Astrocyte (in vitro differentiated cells and primary cell): ENCODE measurements around the gene LUZP2. TPM values are rescaled to one million over a fixed set of nuclear protein-coding genes. Genes with fewer than 3 reads are reported as not detected.

Experiments
- DNase-seq: peaks from one replicate; pipeline ENCODE4 v3.0.0-alpha.2; 2010; ENCODE audit warnings: low read depth
- FAIRE-seq: peaks from 2 replicates; lab custom pipeline; 2011; peaks lifted over from hg19 to GRCh38; lab: Jason Lieb, UNC
- H2AFZ ChIP-seq: 2 replicates; pipeline ENCODE4 v1.6.0; 2012; ENCODE audit warnings: low read depth, low read length, inconsistent platforms
- H3K27ac ChIP-seq: 2 replicates; pipeline ENCODE4 v1.5.1; 2011; ENCODE audit warnings: low read depth, low read length, inconsistent platforms
- H3K27me3 ChIP-seq: 2 replicates; pipeline ENCODE4 v1.6.0; 2011; ENCODE audit warnings: low read length, inconsistent platforms; ENCODE audit not compliant: insufficient read depth
- H3K36me3 ChIP-seq: 2 replicates; pipeline ENCODE4 v1.5.1; 2011; ENCODE audit warnings: low read length, inconsistent platforms; ENCODE audit not compliant: insufficient read depth
- H3K4me1 ChIP-seq: 2 replicates; pipeline ENCODE4 v1.5.1; 2011; ENCODE audit warnings: low read length, inconsistent platforms; ENCODE audit not compliant: insufficient read depth
- H3K4me2 ChIP-seq: 2 replicates; pipeline ENCODE4 v1.6.0; 2012; ENCODE audit warnings: low read length, inconsistent platforms
- H3K4me3 ChIP-seq: 2 replicates; pipeline ENCODE4 v1.5.1; 2011; ENCODE audit warnings: low read depth, mild to moderate bottlenecking, low read length, inconsistent platforms; ENCODE audit not compliant: insufficient read depth
- H3K79me2 ChIP-seq: 2 replicates; pipeline ENCODE4 v1.6.0; 2012; ENCODE audit warnings: mild to moderate bottlenecking, low read length, inconsistent platforms; ENCODE audit not compliant: insufficient read depth
- H3K9ac ChIP-seq: 2 replicates; pipeline ENCODE4 v1.6.0; 2012; ENCODE audit warnings: mild to moderate bottlenecking, low read length, inconsistent platforms
- H3K9me3 ChIP-seq: 2 replicates; pipeline ENCODE4 v1.5.1; 2012; ENCODE audit warnings: low read depth, mild to moderate bottlenecking, low read length, inconsistent platforms; ENCODE audit not compliant: insufficient read depth
- H4K20me1 ChIP-seq: 2 replicates; pipeline ENCODE4 v1.6.0; 2012; ENCODE audit warnings: low read length, inconsistent platforms; ENCODE audit not compliant: insufficient read depth
- H3K27ac Mint-ChIP-seq: one replicate; pipeline ENCODE4 v1.8.0; 2021; ENCODE audit warnings: mild to moderate bottlenecking, mixed read lengths; ENCODE audit not compliant: unreplicated experiment
- H3K27me3 Mint-ChIP-seq: one replicate; pipeline ENCODE4 v1.8.0; 2021; ENCODE audit warnings: low read depth, mixed read lengths; ENCODE audit not compliant: unreplicated experiment
- H3K36me3 Mint-ChIP-seq: one replicate; pipeline ENCODE4 v1.8.0; 2021; ENCODE audit warnings: low read depth, mixed read lengths; ENCODE audit not compliant: unreplicated experiment
- H3K4me1 Mint-ChIP-seq: one replicate; pipeline ENCODE4 v1.8.0; 2021; ENCODE audit warnings: low read depth, mixed read lengths; ENCODE audit not compliant: unreplicated experiment
- H3K4me3 Mint-ChIP-seq: one replicate; pipeline ENCODE4 v1.8.0; 2021; ENCODE audit warnings: mild to moderate bottlenecking, moderate library complexity, mixed read lengths; ENCODE audit not compliant: unreplicated experiment
- H3K9me3 Mint-ChIP-seq: one replicate; pipeline ENCODE4 v1.8.0; 2021; ENCODE audit warnings: mild to moderate bottlenecking, mixed read lengths; ENCODE audit not compliant: unreplicated experiment
- EZH2 ChIP-seq: IDR thresholded peaks from 2 replicates; pipeline ENCODE4 v1.6.1; 2012; ENCODE audit warnings: mild to moderate bottlenecking, low read length, inconsistent platforms; ENCODE audit not compliant: insufficient read depth
- total RNA-seq: library from RNA; stranded (reverse); gene quantifications from 2 replicates; pipeline ENCODE4 v1.2.1, GENCODE V29; 2021
- TF ChIP-seq, protein P1 (sequence below): IDR thresholded peaks from 2 replicates; pipeline ENCODE4 v1.5.1; 2011; ENCODE audit warnings: low read depth, mild to moderate bottlenecking, inconsistent platforms, low read length, moderate library complexity; ENCODE audit not compliant: insufficient read depth

Gene LUZP2
- total RNA-seq, 1 donor from 2014 or later = 2.3 TPM

DNA sequence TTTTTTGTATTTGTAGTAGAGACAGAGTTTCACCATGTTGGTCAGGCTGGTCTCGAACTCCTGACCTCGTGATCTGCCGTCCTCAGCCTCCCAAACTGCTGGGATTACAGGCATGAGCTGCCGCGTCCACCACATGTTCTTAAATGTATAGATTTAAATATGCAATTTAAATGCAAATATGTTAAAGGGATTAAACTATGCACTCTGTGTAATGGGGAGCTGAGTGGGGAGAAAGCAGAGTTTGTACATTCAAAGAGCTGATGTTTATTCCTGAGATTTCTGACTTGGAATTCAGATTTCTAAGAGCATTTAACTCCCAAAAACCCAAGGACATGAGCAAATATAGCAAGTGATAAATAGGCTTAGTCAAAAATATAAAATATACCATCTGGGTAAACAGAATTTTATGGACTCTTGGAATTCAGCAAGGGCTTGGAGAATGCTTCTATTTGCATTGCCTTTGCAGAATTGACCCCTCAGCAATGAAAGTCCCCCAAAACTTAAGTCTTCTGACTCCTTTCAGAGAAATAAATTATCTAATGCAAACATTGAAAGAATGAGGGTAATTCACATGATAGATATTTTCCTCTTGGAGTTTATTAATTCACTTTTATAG is 170.6 kb downstream of the LUZP2 start:
- H3K36me3 ChIP-seq = no peaks in the 10 kb centered on the region
- no peak overlapping the region for H3K4me2 ChIP-seq
- Mint-ChIP-seq H3K36me3 (no peaks in the 10 kb centered on the region), H3K4me3 (no peak overlapping the region), H3K4me1 (no peaks in the 10 kb centered on the region), H3K9me3 (peaks cover 5% of the 10 kb centered on the region), H3K27ac (no peak overlapping the region), H3K27me3 (no peaks in the 10 kb centered on the region)
- no peak overlapping the region for H3K9ac ChIP-seq
- no peaks in the 10 kb centered on the region for H4K20me1 ChIP-seq
- H3K4me3 ChIP-seq = no peak overlapping the region
- no peaks in the 10 kb centered on the region for H3K4me1 ChIP-seq
- no peaks in the 10 kb centered on the region for H3K79me2 ChIP-seq
- no peaks in the 10 kb centered on the region for H3K27me3 ChIP-seq
- FAIRE-seq (no peak), DNase-seq (no peak)
- TF ChIP-seq, protein P1, sequence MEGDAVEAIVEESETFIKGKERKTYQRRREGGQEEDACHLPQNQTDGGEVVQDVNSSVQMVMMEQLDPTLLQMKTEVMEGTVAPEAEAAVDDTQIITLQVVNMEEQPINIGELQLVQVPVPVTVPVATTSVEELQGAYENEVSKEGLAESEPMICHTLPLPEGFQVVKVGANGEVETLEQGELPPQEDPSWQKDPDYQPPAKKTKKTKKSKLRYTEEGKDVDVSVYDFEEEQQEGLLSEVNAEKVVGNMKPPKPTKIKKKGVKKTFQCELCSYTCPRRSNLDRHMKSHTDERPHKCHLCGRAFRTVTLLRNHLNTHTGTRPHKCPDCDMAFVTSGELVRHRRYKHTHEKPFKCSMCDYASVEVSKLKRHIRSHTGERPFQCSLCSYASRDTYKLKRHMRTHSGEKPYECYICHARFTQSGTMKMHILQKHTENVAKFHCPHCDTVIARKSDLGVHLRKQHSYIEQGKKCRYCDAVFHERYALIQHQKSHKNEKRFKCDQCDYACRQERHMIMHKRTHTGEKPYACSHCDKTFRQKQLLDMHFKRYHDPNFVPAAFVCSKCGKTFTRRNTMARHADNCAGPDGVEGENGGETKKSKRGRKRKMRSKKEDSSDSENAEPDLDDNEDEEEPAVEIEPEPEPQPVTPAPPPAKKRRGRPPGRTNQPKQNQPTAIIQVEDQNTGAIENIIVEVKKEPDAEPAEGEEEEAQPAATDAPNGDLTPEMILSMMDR = no peak
- TF ChIP-seq EZH2 = no peak
- peaks cover 2% of the 10 kb centered on the region for H3K9me3 ChIP-seq
- H3K27ac ChIP-seq = no peak overlapping the region
- no peak overlapping the region for H2AFZ ChIP-seq

DNA sequence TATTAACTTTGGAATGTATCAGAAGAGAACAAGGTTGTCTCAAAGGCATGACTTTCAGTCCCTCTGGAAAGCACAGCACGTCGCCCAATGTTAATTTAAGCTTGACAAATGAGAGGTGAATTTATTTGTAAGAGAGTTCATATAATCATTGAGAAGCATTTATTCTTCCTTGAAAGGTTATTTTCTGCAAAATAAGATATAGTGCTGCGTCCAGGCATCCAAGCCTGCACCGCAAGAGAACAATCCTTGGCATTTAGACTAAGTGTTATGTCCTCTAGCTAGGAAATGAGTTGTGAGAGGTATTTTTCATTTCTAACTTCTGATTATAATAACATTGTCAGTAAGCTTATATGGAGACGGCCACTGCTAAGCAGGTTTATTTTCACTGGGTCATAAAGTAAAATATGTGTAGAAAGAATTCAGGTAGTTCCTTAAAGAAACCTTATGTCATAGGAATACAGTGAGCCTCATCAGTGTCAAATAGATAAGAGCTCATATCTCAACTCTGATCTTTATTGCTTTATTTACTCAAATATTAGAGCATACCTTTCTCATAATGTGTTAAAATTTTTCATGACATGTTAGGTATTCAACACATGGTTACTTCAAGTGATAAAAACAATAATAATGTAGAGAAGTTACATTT is 182.0 kb downstream of the LUZP2 start:
- no peaks in the 10 kb centered on the region for H3K27me3 Mint-ChIP-seq
- Histone ChIP-seq H3K27me3 (no peaks in the 10 kb centered on the region), H3K27ac (no peak overlapping the region), H3K4me2 (no peak overlapping the region), H3K9me3 (no peaks in the 10 kb centered on the region), H3K4me1 (no peaks in the 10 kb centered on the region), H3K4me3 (no peak overlapping the region), H3K79me2 (no peaks in the 10 kb centered on the region), H3K36me3 (no peaks in the 10 kb centered on the region), H2AFZ (no peak overlapping the region), H4K20me1 (no peaks in the 10 kb centered on the region), H3K9ac (no peak overlapping the region)
- H3K9me3 Mint-ChIP-seq = no peaks in the 10 kb centered on the region
- no peak for FAIRE-seq
- peaks cover 4% of the 10 kb centered on the region for H3K4me1 Mint-ChIP-seq
- no peak overlapping the region for H3K4me3 Mint-ChIP-seq
- TF ChIP-seq EZH2 = no peak
- TF ChIP-seq, protein P1 = no peak
- H3K36me3 Mint-ChIP-seq = no peaks in the 10 kb centered on the region
- no peak overlapping the region for H3K27ac Mint-ChIP-seq
- DNase-seq = no peak

DNA sequence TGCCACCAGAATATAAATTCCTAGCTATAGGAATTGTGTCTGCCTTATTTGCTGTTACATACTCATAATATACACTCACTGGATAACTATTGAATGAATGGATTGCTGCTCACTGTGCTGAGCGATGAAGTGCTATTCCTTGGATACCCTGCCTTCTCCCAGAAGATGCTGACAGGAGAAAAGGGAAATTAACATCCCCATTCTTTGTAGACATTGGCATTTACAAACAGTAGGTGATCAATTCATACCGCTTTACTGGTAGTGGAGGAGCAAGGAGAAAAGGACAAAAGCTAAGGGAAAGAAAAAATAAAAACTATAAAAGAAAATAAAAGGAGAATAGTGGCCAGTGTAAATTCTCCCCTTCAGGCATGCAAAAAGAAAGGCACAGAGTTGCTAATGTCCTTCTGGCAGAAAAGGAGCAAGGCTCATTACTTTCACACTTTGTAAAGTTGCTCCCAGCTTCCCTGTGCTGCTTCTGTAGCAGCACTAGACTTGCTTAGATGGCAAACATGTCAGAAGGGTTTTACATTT is 183.0 kb downstream of the LUZP2 start:
- no peaks in the 10 kb centered on the region for H3K27me3 Mint-ChIP-seq
- H3K4me3 Mint-ChIP-seq = no peak overlapping the region
- H3K9me3 Mint-ChIP-seq = no peaks in the 10 kb centered on the region
- no peak for FAIRE-seq
- H3K27ac Mint-ChIP-seq = no peak overlapping the region
- H3K4me1 Mint-ChIP-seq = peaks cover 4% of the 10 kb centered on the region
- Histone ChIP-seq H3K27me3 (no peaks in the 10 kb centered on the region), H3K79me2 (no peaks in the 10 kb centered on the region), H2AFZ (no peak overlapping the region), H4K20me1 (no peaks in the 10 kb centered on the region), H3K9me3 (no peaks in the 10 kb centered on the region), H3K36me3 (no peaks in the 10 kb centered on the region), H3K27ac (no peak overlapping the region), H3K4me2 (no peak overlapping the region), H3K4me3 (no peak overlapping the region), H3K9ac (no peak overlapping the region), H3K4me1 (no peaks in the 10 kb centered on the region)
- TF ChIP-seq EZH2 = no peak
- TF ChIP-seq, protein P1 = no peak
- H3K36me3 Mint-ChIP-seq = no peaks in the 10 kb centered on the region
- no peak for DNase-seq
